GM18498 (cell line): ENCODE results near the gene IGF1R.

ENCODE experiments used
- ATAC-seq: cut with Tn5 transposase; IDR thresholded peaks from one replicate; pipeline ENCODE4 v1.9.1; 2021; ENCODE audit warnings: mild to moderate bottlenecking, moderate library complexity; ENCODE audit not compliant: unreplicated experiment

The IGF1R gene

GRCh38 chr15:98648654-98649471 is 524 bp downstream of the IGF1R start:
- peak; percentile 33 for ATAC-seq

GRCh38 chr15:98649472-98650416 is 1.4 kb downstream of the IGF1R start:
- no peak for ATAC-seq

GRCh38 chr15:98650417-98651035 is 2.2 kb downstream of the IGF1R start:
- no peak for ATAC-seq

GRCh38 chr15:98651036-98651481 is 2.7 kb downstream of the IGF1R start:
- ATAC-seq: no peak

- no peak for ATAC-seq
These were observed 3.4 kb downstream of the IGF1R start for GRCh38 chr15:98651581-98652220.

- no peak for ATAC-seq
These were observed 5.3 kb downstream of the IGF1R start for GRCh38 chr15:98653686-98654085.

- no peak for ATAC-seq
These were observed 6.5 kb downstream of the IGF1R start for GRCh38 chr15:98654790-98655360.

- no peak for ATAC-seq
These were observed 7.4 kb downstream of the IGF1R start for GRCh38 chr15:98655732-98656131.

GRCh38 chr15:98657721-98658120 is 9.4 kb downstream of the IGF1R start:
- no peak for ATAC-seq

- ATAC-seq: peak; percentile 91
These were observed 10.7 kb downstream of the IGF1R start for GRCh38 chr15:98658831-98659699.

- no peak for ATAC-seq
These were observed 11.7 kb downstream of the IGF1R start for GRCh38 chr15:98660055-98660454.

- ATAC-seq: no peak
These were observed 14.7 kb downstream of the IGF1R start for GRCh38 chr15:98663045-98663444.

GRCh38 chr15:98663606-98664005 is 15.3 kb downstream of the IGF1R start:
- no peak for ATAC-seq

GRCh38 chr15:98666441-98666840 is 18.1 kb downstream of the IGF1R start:
- no peak for ATAC-seq

GRCh38 chr15:98666841-98667240 is 18.5 kb downstream of the IGF1R start:
- ATAC-seq: no peak

GRCh38 chr15:98667521-98668179 is 19.3 kb downstream of the IGF1R start:
- no peak for ATAC-seq

- ATAC-seq: no peak
These were observed 20.4 kb downstream of the IGF1R start for GRCh38 chr15:98668566-98669308.

GRCh38 chr15:98669638-98670037 is 21.3 kb downstream of the IGF1R start:
- no peak for ATAC-seq
